ENCODE results near the gene HENMT1.

- TF ChIP-seq CTCF (IDR thresholded peaks at IDR 0.05; ENCODE audit: poor library complexity) (no peak), EZH2 (IDR thresholded peaks at IDR 0.05; ENCODE audit: borderline replicate concordance) (no peak), EZH2phosphoT487 (IDR thresholded peaks at IDR 0.05; ENCODE audit: low read depth, severe bottlenecking, unreplicated experiment) (no peak)
Measured at GRCh38 chr1:108605633-108606032, 55.3 kb downstream of the HENMT1 start.
